ENCODE measurements around the gene APOA4. TPM values are rescaled to one million over a fixed set of nuclear protein-coding genes. Genes with fewer than 3 reads are reported as not detected.
A peak's percentile ranks its signal among the peaks of the same experiment; 100 is the strongest.

APOA4 gene
- total RNA-seq, 2 donors from 2014 or later, result not detected

- H3K9me3 ChIP-seq, result no peaks in the 10 kb centered on the region
- no peak overlapping the region for H3K27ac ChIP-seq
- no peak for DNase-seq
- intact Hi-C loops (cut with DNase I), result no loop called here
- H3K27me3 ChIP-seq, result no peaks in the 10 kb centered on the region
- no peak overlapping the region for H3K4me3 ChIP-seq
- H3K36me3 ChIP-seq, result peaks cover 7% of the 10 kb centered on the region
- H3K9ac ChIP-seq (ENCODE audit: low read depth in 2 of 2, low read length in 2 of 2), result no peak overlapping the region
- peaks cover 18% of the 10 kb centered on the region for H3K4me1 ChIP-seq
- TF ChIP-seq CTCF (IDR thresholded peaks at IDR 0.05), result no peak
Observed at GRCh38 chr11:116857316-116857715, 34.2 kb upstream of the APOA4 start.

GRCh38 chr11:116856423-116856822, 33.3 kb upstream of the APOA4 start:
- no peak overlapping the region for H3K9ac ChIP-seq (ENCODE audit: low read depth in 2 of 2, low read length in 2 of 2)
- no peak overlapping the region for H3K4me3 ChIP-seq
- TF ChIP-seq CTCF (IDR thresholded peaks at IDR 0.05), result no peak
- no peak for DNase-seq
- H3K36me3 ChIP-seq, result peaks cover 7% of the 10 kb centered on the region
- intact Hi-C loops (cut with DNase I), result no loop called here
- peaks cover 23% of the 10 kb centered on the region for H3K4me1 ChIP-seq
- H3K27me3 ChIP-seq, result no peaks in the 10 kb centered on the region
- no peaks in the 10 kb centered on the region for H3K9me3 ChIP-seq
- H3K27ac ChIP-seq, result no peak overlapping the region

GRCh38 chr11:116855413-116855812, 32.3 kb upstream of the APOA4 start:
- intact Hi-C loops (cut with DNase I), result no loop called here

GRCh38 chr11:116853461-116854073, 30.5 kb upstream of the APOA4 start:
- peak; percentile 66 for DNase-seq
- Histone ChIP-seq H3K27me3 (no peaks in the 10 kb centered on the region), H3K4me3 (no peak overlapping the region), H3K9me3 (no peaks in the 10 kb centered on the region), H3K27ac (peak overlapping the region; percentile 76), H3K4me1 (peaks cover 23% of the 10 kb centered on the region), H3K36me3 (peaks cover 4% of the 10 kb centered on the region), H3K9ac (ENCODE audit: low read depth in 2 of 2, low read length in 2 of 2) (peak overlapping the region in 1 of 2 donors; percentile 72)
- intact Hi-C loops (cut with DNase I), result no loop called here
- TF ChIP-seq CTCF (IDR thresholded peaks at IDR 0.05), result no peak

More at GRCh38 chr11:116855413-116855812, 32.3 kb upstream of the APOA4 start:
- Histone ChIP-seq H3K9ac (ENCODE audit: low read depth in 2 of 2, low read length in 2 of 2) (no peak overlapping the region), H3K27me3 (no peaks in the 10 kb centered on the region), H3K4me3 (no peak overlapping the region), H3K4me1 (peaks cover 23% of the 10 kb centered on the region), H3K27ac (no peak overlapping the region), H3K36me3 (peaks cover 7% of the 10 kb centered on the region), H3K9me3 (no peaks in the 10 kb centered on the region)
- DNase-seq, result no peak
- no peak for TF ChIP-seq CTCF (IDR thresholded peaks at IDR 0.05)

- H3K4me1 ChIP-seq, result peaks cover 23% of the 10 kb centered on the region
- peak overlapping the region; percentile 76 for H3K27ac ChIP-seq
- H3K27me3 ChIP-seq, result no peaks in the 10 kb centered on the region
- peak overlapping the region in 1 of 2 donors; percentile 72 for H3K9ac ChIP-seq (ENCODE audit: low read depth in 2 of 2, low read length in 2 of 2)
- no peak overlapping the region for H3K4me3 ChIP-seq
- peak; percentile 54 for DNase-seq
- intact Hi-C loops (cut with DNase I), result no loop called here
- no peak for TF ChIP-seq CTCF (IDR thresholded peaks at IDR 0.05)
- no peaks in the 10 kb centered on the region for H3K36me3 ChIP-seq
- no peaks in the 10 kb centered on the region for H3K9me3 ChIP-seq
Observed at GRCh38 chr11:116852261-116853031, 29.3 kb upstream of the APOA4 start.

Measured in colonic mucosa (tissue), 4 donors.